Hematopoietic multipotent progenitor cell treated with erythropoietin and hydrocortisone succinate and interleukin-3 and kit ligand, for 15 days (in vitro differentiated cells): ENCODE measurements around the gene DEDD2.

ENCODE experiments used
- DNase-seq: peaks from one replicate; pipeline ENCODE4 v3.0.0-alpha.2; 2015; ENCODE audit warnings: low spot score

DEDD2 gene

DNA sequence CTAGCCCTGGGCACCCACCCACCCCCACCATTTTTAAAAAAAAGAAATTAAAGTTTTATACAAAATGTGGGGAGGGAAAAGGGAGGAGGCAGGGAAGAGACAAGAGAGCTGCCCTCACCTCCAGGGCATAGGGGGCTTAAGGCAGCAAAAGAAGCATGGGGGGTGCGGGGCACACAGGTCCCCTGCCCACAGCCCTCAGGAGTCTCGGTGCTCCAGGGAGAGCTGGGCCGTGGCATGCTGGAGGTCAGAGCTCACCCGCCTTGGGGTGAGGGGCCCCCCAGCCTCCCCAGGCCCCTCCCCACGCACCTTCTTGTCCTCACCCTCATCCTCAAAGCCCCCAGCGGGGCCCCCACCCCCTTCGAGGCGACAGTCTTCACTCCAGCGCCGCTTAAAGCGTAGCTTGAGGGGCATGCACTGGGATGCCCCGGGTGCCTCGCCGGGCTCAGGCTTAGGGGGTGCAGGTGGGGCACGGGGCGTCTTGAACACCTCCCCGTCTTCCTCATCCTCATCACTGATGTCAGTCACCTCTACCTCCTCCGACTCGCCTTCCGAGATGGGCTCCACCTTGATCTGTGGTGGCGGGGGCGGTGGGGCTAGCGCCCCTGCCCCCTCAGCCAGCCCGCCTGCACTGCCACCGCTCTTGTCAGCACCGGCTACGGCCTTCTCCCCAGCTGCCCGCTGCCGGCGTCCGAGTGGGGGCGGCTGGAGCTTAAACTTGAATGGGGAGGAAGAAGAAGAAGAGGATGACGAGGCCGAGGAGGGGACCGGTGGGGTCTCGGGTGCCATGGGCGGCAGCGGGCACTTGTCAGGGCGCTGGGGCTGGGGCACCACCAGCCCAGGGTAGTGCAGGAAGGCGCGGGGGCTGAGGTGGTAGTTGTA is 31.0 kb upstream of the DEDD2 start:
- DNase-seq, result no peak

DNA sequence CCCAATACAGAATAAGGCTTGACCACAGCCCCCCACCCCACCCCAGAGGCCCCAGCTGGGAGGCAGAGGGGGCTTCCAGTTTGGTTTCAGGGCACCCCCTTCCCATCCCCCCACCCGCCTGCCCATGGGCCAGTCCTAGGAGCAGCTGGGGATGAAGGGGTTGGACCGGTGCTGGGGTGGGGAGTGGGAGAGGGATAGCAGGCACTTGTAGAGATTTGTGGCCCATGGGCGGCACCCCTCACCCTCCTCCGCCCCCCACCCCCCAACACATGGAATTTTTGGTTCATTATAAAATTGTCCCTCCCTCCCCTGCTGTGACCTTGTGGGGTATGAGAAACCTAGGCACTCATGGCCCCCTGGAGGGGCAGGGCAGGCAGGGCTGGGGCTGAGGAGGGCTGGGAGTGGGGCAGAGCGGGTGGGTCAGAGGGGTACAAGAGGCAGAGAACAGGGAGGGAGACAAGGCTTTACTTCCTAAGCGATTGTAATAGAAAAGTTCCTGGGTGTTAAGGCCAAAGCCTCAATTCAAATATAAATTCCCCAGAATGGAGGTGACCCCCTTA is 30.2 kb upstream of the DEDD2 start:
- no peak for DNase-seq

DNA sequence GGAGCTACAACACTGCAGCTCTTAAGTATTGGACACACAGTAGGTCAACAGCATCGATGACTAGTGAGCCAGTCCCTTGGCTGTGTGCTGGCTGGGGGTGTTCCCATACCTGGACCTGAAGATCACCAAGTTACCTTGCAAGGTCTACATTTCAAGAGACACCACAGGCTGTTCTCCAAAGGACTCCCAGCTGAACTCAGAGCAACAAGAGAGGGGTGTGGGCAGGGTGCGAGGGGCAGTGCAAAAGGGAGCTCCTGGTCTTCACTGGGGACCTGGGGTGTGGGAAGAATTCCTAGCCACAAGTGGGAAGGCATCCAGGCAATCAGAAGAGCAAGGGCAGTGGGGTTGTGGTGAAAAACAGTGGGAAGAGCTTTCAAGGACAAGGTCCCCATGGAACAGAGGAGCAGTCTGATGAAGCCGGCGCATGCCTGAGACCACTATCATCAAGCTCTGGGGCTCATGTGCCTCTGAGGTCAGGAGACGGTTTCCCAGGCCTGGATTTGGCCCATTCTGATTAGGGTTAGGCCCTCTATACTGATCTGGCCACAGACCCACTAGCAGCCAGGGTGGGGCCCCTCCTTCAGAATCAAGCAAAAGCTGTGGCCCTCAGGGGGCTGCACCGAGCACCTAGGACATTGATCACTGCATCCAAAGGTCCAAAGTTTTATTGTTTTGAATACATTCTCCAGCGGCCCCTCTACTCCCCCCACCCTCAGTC is 29.6 kb upstream of the DEDD2 start:
- DNase-seq, result no peak

DNA sequence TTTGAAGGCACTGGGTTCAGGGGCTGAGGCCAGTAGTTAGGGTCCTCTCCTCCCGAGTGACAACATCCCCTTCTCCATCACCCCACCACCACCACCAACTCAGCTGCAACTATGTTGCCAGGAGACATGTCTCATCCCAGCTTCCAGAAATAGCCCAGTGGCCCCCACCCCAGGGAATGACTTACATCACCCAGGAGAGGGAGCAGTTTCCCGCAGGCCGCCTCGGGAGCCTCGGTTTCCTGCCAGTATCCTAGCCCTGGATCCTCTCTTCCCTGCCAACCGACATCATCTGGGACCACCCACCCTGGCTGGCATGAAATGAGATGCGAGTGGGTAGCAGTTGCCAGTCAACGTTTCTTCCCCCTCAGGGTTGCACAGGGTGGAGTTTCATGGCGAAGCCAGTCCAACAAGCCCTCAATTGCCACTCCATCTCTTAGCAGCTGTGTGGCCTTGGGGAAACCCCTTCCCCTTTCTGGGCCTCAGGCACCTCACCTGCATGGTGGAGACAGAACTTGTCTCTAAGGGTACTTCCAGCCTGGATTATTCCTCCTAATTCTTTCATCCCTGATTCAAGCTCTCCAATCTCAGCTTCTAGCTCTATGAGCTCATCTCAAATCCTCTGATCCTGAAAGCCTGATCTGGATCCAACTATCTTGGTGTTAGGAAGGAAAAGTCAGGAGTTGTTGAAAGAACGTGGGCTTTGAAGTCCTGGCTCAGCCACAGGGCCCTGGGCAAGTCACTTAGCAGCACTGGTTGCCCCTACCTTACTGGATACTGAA is 28.9 kb upstream of the DEDD2 start:
- DNase-seq, result no peak

DNA sequence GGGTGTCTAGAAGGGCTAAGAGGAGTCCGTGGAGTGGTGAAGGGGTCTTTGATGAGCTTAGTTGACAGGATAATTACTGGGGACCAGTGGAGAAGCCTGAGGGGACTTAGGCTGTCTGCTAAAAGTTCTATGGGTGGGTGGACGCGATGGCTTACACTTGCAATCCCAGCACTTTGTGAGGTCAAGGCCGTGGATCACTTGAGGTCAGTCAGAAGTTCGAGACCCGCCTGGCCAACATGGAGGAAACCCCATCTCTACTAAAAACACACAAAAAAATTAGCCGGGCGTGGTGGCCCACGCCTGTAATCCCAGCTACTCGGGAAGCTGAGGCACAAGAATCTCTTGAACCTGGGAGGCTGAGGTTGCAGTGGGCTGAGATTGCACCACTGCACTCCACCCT is 27.8 kb upstream of the DEDD2 start:
- DNase-seq, result no peak

DNA sequence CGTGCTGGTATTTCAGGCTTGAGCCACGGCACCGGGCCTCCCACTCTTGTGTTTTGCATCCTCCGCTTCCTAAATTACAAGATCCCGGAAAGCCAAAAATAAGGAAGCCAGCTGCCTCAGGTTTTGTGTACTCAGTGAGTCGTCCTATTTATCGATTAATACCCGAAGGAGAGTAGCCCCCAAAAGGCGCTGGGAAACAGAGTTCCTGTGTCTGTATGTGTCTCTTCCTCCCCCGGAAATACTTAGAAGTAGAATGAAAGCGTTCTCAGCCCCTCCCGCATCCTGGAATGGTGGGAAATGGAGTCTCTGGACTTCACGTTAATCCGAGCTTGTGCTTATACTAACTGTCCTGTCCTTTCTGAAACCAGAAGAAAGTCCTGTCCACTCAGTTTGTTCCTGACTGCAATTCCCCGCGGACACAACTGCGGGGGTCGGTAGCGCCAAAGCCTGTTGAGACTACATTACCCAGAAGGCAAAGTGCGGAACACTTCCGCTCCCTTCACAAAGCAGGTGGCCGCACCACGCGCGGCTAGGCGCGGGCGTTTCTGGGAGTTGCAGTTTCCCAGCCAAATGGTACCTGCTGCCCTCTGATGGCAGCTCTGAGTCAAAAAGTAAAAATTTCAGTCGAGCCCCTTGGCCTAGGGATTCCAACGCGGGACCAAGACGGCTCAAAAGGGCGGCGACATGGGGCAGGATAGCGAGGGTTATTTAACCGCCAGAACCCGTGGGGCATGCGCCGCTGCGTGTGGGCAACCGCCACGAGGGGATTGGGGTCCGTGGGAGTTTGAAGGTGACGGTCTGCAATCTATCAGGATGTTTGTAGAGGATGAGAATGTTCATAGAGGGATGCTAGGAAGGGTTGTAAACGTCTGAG is 27.1 kb upstream of the DEDD2 start:
- DNase-seq, result peak; percentile 95

DNA sequence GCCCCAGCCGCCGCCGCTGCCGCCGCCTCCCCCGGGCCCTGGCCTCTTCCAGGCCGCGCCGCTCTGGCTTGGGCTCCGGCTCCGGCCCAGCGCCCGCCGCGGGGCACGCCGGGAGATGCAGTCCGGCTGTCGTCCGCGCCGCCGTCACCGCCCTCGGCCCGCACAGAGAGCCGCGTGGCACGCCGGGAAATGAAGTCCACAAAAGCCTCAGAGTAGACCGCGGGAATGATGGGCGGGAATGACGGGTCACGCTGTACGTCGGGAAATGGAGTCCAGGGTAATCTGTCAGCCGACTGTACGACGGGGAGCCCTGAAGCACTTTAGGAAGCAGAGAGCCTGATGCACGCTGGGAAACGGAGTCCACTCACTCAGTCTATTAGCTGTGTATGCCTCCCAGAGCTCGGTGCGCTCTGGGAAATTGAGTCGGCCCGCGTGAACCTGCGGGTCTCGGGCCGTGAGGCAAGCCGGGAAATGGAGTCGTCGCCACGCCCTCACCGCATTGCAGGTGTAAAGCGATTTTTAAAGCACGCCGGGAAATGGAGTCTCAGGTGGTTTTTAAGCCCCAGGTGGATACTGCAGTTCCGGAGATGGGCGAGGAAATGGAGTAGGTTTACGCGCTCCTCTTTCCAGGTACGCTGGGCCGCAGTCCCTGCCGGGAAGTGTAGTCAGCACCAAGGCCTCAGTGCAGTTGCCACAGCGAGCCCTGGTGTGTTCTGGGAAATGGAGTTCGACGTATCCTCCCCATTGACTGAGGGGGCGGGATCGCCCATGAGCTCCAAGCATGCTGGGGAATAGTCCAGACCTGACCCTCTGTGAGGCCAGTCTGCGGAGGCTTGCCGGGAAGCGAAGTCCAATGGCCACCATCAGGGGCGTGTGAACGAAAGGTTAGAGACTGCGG is 25.3 kb upstream of the DEDD2 start, which contains the start of gene GSK3A:
Gene GSK3A, minus strand, starts transcription at position 91 of the 898 bp plus-strand sequence. CDS start 137 bp downstream, outside the sequence.
- DNase-seq, result peak; percentile 97

DNA sequence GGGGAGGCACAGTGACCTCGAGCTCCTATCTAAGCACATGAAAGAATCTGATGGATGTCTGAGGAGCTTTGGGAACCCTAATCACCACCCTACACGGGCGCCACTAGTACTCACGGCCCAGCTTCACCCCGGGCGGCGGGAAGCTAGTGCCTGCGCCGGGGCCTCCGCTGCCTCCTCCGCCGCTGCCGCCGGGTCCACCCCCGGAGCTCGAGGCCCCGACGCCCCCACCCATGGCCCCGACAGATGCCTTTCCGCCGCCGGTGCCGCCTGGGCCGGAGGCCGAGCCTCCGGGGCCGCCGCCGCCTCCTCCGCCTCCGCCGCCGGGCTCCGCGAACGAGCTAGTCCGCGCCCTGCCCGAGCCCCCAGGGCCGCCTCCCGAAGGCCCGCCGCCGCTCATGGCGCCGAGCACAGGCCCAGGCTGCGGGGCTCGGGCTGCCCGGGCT is 24.6 kb upstream of the DEDD2 start:
- peak; percentile 41 for DNase-seq

DNA sequence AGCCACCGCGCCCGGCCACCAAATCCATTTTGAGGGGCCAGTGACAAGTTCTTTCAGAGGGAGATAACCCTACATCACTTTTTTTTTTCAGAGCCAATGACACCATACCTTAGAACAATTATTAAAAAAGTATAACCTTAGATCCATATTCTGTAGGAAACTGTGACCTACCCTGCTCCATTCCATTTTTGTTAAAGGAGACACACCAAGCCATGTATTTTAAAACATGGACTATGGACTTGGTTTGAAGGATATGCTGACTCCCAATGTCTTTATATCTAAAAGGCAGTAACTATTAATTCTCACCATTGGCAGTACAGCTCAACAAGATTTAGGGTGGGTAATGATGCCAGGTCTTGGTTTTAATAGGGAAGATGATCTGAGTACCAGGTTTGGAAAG is 23.8 kb upstream of the DEDD2 start:
- no peak for DNase-seq

DNA sequence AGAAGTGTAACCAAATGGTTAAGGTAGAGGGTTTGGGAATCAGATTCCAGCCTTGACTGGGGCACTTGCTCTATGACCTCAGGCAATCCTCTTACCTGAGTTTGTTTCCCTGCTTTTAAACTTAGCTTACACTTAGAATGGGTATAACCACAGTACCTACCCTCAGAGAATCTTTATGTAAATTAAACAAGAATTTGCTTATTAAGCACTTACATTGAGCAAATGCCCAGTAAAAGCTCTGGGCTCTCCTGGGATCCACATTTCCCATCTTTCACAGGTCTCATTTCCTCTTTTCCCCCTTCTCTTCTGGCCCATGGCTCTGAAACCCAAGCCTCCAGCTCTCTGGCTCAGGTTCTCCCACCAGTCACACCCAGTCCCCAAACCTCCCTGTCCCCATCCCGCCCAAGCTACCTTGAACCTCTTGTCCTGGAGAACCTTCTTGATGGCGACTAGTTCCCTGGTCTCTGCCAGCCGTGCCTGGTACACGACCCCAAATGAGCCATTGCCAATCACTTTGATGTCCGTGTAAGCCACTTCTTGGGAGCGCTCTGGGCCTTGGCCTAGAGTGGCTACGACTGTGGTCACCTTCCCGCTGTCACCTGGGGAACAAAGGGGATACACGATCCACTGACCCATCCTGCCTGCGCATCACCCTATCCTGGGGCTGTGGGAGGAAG is 22.2 kb upstream of the DEDD2 start:
- no peak for DNase-seq

DNA sequence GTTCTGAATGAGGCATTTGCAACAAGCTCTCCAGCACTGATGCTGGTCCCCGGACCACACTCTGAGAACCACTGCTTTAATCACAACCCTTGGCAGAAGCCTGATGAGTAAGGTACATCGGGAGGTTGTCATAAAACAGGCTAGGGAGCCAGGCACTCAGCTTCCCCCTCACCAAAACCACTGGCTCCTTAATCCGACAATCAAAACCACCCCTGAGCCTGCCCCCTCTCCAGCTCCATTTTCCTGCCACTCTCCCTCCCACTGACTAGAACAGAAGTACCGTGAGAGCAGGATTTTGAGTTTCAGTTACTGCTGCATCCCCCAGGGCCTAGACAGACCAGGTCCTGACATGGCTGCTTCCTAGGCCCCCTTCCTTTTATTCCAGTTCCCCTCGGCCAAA is 17.7 kb upstream of the DEDD2 start:
- no peak for DNase-seq

DNA sequence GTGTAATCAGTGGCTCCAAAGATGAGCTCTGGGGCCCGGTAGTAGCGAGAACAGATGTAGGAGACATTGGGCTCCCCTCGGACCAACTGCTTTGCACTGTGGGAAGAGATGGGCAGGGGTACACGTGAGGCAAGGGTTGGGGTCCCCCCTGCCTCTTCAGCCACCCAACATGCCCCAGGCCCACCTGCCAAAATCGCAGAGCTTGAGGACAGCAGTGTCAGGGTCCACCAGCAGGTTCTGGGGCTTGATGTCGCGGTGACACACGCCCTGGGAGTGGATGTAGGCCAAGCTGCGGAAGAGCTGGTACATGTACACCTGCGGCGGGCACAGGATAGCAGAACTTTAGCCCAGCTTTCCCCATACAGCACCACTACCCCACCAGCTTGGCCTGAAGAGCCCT is 16.9 kb upstream of the DEDD2 start:
- no peak for DNase-seq

DNA sequence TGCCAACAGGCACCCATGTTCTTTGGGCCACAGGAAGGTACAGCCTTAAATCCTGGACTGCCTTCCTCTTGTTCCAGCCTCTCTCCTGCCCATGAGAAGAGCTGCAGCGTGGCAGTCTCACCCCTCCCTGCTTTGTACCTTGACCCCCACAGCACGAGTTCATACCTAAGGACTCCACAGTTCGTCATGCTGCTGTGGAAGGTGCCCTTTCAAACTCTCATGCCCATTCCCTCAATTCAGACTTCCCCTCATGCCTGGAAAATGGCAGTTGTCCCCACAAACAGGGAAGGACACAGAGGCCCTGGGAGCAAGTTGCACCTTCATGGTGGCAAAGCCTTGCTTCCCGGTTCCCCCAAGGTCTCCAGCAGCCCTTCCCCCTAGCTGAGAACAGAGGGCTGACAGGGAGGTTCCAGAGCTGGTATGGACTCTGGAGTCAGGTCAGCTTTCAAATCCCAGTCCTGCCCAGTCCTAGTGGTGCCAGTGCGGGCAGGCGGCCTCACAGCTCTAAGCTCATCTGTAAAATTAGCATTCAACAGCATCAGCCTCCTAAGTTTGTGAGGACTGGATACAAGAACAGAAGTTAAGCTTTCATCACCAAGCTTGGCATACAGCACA is 16.3 kb upstream of the DEDD2 start:
- no peak for DNase-seq

DNA sequence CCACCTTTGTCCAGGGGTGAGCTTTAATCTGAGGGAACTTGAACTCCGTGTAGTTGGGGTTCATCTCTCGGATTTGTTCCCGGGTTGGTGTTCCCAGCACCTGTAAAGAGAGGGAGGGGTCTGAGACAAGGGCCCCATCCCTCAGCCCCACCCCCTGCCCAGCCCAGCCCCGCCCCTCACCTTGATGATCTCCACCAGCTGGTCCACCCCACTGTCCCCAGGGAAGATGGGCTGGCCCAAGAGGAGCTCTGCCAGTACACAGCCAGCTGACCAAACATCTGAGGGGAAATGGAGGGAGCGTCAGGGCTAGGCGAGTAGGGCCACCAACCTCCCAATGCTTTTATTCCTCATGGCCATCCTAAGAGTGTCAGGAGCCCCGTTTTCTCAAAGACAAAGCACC is 15.6 kb upstream of the DEDD2 start:
- no peak for DNase-seq

DNA sequence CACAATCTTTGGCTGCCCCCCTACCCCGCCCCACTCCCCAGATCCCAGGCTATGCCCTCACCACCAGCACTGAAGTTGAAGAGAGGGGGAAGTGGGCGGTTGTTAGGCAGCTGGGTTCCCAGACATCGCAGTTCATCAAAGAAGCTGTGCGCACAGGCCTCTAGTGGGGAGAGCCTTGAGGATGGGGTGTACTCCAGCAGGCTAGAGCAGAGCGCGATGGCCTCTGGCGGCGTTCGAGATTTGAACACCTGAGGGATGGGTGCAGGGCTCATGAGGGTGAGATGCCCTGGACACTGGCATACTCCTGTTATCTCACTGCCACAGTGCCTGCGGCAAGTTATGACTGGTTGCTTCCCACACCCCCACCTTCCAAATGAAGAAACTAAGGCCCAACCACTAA is 15.0 kb upstream of the DEDD2 start:
- no peak for DNase-seq

DNA sequence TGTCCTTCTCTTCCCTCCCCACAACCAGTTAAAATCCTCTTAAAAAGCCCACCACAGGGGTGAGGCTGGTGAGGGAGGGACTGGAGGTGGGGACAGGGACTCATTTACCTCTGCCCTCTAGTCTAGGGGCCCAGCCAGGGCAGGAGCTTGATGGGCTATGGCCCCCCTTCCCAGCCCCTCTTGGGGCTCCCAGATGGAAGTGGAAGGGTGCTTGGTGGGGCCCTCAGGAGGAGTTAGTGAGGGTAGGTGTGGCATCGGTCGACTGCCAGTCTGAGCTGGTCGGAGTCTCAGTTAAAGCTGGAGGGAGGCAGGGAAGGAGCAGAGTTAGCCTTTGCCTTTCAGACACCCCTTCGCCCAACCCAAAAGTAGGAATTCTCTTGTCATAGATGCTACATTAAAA is 13.1 kb upstream of the DEDD2 start:
- no peak for DNase-seq

DNA sequence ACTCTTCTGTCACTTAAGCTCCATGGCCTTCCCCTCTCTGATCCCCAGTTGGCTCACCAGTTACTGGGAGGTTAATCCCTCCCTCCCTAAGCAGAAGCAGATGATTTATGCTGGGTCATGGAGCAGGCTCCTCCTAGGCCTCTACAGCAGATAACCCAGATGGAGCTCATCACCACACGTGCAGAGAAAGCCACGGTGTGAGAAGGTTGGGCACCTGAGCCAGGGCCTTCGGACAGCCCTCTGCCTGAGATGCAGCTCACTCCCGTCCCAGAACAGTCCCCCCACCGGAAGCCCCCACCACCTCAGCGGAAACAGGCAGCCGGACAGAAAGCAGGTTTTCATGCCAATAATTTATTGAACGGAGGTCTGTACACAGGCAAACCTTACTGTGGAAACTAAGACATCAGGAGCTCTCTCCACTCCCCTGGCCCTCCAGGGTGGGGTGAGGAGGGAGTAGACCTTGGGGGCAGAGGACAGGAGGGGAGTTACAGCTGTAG is 12.4 kb upstream of the DEDD2 start:
- DNase-seq, result peak; percentile 90

DNA sequence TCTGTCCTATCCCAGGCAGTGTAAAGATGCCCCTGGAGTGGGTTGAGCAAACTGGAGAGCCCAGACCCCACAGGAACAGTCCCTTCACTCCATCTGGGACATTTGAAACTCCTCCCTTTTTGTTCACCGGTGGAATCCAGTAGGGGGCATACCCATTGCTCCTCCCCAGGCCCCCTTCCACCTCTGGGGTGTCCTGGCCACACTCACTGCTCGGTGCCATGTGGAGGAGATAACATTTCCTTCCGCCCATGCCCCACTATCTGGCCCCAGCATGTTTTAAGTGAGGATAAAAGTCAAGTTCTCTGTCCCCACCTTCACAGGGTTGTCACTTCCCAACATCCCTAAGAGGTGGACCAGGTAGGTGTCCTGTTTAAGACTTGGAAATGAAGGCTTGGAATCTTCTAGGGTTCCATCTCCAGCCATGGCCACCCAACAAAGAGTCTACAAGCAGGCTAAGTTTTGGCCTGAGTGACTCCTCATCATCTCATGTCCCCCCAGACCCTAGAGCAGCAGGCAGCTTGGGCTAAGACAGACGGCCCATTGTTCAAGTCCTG is 11.9 kb upstream of the DEDD2 start:
- peak; percentile 88 for DNase-seq

DNA sequence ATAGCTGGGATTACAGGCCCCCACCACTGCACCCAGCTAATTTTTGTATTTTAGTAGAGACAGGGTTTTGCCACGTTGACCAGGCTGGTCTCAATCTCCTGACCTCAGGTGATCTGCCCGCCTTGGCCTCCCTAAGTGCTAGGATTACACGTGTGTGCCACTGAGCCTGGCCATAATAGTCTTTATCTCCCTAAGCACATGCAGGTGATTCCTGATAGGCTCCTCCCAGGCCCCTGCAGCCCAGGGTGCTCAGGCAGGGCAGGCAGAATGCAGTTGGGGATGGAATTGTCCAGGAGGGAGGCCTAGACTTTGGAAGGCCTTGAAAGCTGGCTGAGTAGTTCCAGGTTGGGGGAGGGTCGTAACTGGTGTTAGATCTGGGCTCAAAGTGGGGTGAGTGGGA is 11.2 kb upstream of the DEDD2 start:
- DNase-seq, result peak; percentile 48
